ENCODE results near the gene PAX5. TPM values are rescaled to one million over a fixed set of nuclear protein-coding genes. Genes with fewer than 3 reads are reported as not detected.

The PAX5 gene
- total and polyA plus RNA-seq, 2 of the 13 experiments (the other 11 are each of a cell fraction or from before 2014, with no cell fraction given): not detected

- Histone ChIP-seq H3K4me2 (ENCODE audit: low read depth, low read length) (no peak overlapping the region), H3K27ac (ENCODE audit: extremely low read length, insufficient read depth, low read length) (no peak overlapping the region), H4K20me1 (ENCODE audit: insufficient read depth, low read length) (no peaks in the 10 kb centered on the region), H3K4me1 (ENCODE audit: insufficient read depth, low read length) (no peaks in the 10 kb centered on the region), H3K9me3 (ENCODE audit: low read length) (peaks cover 9% of the 10 kb centered on the region), H3K4me3 (replicated peaks in 1 of 3; ENCODE audit: insufficient read depth in 1 of 3, low read depth in 2 of 3, low read length in 3 of 3) (no peak overlapping the region), H3K27me3 (ENCODE audit: control insufficient read depth in 1 of 2, insufficient read depth in 2 of 2, low read length in 2 of 2) (no peaks in the 10 kb centered on the region), H3K36me3 (replicated peaks in 1 of 2; ENCODE audit: control insufficient read depth in 1 of 2, insufficient read depth in 2 of 2, low read length in 2 of 2) (no peaks in the 10 kb centered on the region), H3K79me2 (ENCODE audit: insufficient read depth, low read length) (no peaks in the 10 kb centered on the region), H3K9ac (ENCODE audit: insufficient read depth, low read depth, low read length) (no peak overlapping the region), H2AFZ (ENCODE audit: low read length) (no peak overlapping the region)
- intact Hi-C loops (cut with micrococcal nuclease; ENCODE audit: unreplicated experiment): no loop called here
- no peak for TF ChIP-seq BCL3 (CRISPR knock-in tag; IDR thresholded peaks at IDR 0.05)
- ChIA-PET CTCF (ENCODE audit: low intra/inter-chr PET ratio, low total read pairs) (no interaction called here), POLR2A (no interaction called here)
- no TSS peak for BruUV-seq (replicated peaks)
- WGBS (ENCODE audit: low lambda C conversion rate): 0% methylated on average over 2 of the region's 5 CpGs
- no peak for FAIRE-seq
- in situ Hi-C loops (cut with HindIII; ENCODE audit: extremely low pct_ligation_motif_present, low pct_unique_long_range_greater_than_20kb): no loop called here
- ATAC-seq: no peak
- DNase-seq (ENCODE audit: low spot score): no peak
Observed at GRCh38 chr9:36794461-36794860, 239.6 kb downstream of the PAX5 start.

GRCh38 chr9:36793277-36793676 lies 240.8 kb downstream of the PAX5 start:
- in situ Hi-C loops (cut with HindIII; ENCODE audit: extremely low pct_ligation_motif_present, low pct_unique_long_range_greater_than_20kb) (no loop called here), intact Hi-C loops (cut with micrococcal nuclease; ENCODE audit: unreplicated experiment) (no loop called here)
- DNase-seq (ENCODE audit: low spot score): no peak
- no peak for ATAC-seq
- Histone ChIP-seq H3K27ac (ENCODE audit: extremely low read length, insufficient read depth, low read length) (no peak overlapping the region), H3K4me2 (ENCODE audit: low read depth, low read length) (no peak overlapping the region), H3K36me3 (replicated peaks in 1 of 2; ENCODE audit: control insufficient read depth in 1 of 2, insufficient read depth in 2 of 2, low read length in 2 of 2) (no peaks in the 10 kb centered on the region), H3K4me1 (ENCODE audit: insufficient read depth, low read length) (no peaks in the 10 kb centered on the region), H2AFZ (ENCODE audit: low read length) (no peak overlapping the region), H3K9me3 (ENCODE audit: low read length) (peaks cover 9% of the 10 kb centered on the region), H3K9ac (ENCODE audit: insufficient read depth, low read depth, low read length) (no peak overlapping the region), H3K4me3 (replicated peaks in 1 of 3; ENCODE audit: insufficient read depth in 1 of 3, low read depth in 2 of 3, low read length in 3 of 3) (no peak overlapping the region), H3K79me2 (ENCODE audit: insufficient read depth, low read length) (no peaks in the 10 kb centered on the region), H4K20me1 (ENCODE audit: insufficient read depth, low read length) (no peaks in the 10 kb centered on the region), H3K27me3 (ENCODE audit: control insufficient read depth in 1 of 2, insufficient read depth in 2 of 2, low read length in 2 of 2) (no peaks in the 10 kb centered on the region)
- TF ChIP-seq CTCF (CRISPR knock-in tag; IDR thresholded peaks at IDR 0.05) (peak; percentile 16; the same call in 1 of the 2 replicates), THAP8 (CRISPR knock-in tag; IDR thresholded peaks at IDR 0.05; ENCODE audit: borderline replicate concordance) (no peak), PHF20 (CRISPR knock-in tag; IDR thresholded peaks at IDR 0.05) (no peak), CREB1 (IDR thresholded peaks at IDR 0.05) (no peak), CREB1 (CRISPR knock-in tag; IDR thresholded peaks at IDR 0.05) (no peak), NR3C1 (CRISPR knock-in tag; IDR thresholded peaks at IDR 0.05) (no peak), SETDB1 (CRISPR knock-in tag; IDR thresholded peaks at IDR 0.05; ENCODE audit: borderline replicate concordance) (peak; percentile 71; the same call in 1 of the 2 replicates)
- ChIA-PET CTCF (ENCODE audit: low intra/inter-chr PET ratio, low total read pairs) (no interaction called here), POLR2A (no interaction called here)
- FAIRE-seq: no peak
- 31% methylated on average over 2 of the region's 2 CpGs for WGBS (ENCODE audit: low lambda C conversion rate)
- no TSS peak for BruUV-seq (replicated peaks)

All from HepG2 (cell line).